Thyroid gland (tissue), 4 donors: ENCODE measurements around the gene GLRX5. TPM values are rescaled to one million over a fixed set of nuclear protein-coding genes. Genes with fewer than 3 reads are reported as not detected.
A peak's percentile ranks its signal among the peaks of the same experiment; 100 is the strongest.

Experiments
- DNase-seq, 2 donors: peaks; one replicate each; pipeline ENCODE4 v3.0.0-alpha.2; 2019
- H3K27ac ChIP-seq, 3 donors: fragments of 200-600 bp; sonication (generic); 1 replicate in 2 of 3; 2 replicates in 1 of 3; pipeline ENCODE4 v1.5.1; 2016 to 2019; ENCODE audit warnings: mild to moderate bottlenecking in 1 of 3, moderate library complexity in 1 of 3
- H3K27me3 ChIP-seq: fragments of 200-600 bp; sonication (generic); one replicate; pipeline ENCODE4 v1.5.1; 2019
- H3K36me3 ChIP-seq, 2 donors: fragments of 200-600 bp; sonication (generic); one replicate each; pipeline ENCODE4 v1.5.1; 2016 to 2019
- H3K4me1 ChIP-seq, 2 donors: fragments of 200-600 bp; sonication (generic); one replicate each; pipeline ENCODE4 v1.5.1; 2017 to 2019
- H3K4me3 ChIP-seq, 3 donors: fragments of 200-600 bp; sonication (generic); replicated peaks in 1 of 3; 1 replicate in 2 of 3; 2 replicates in 1 of 3; pipeline ENCODE4 v1.5.1; 2016; ENCODE audit warnings: mild to moderate bottlenecking in 1 of 3
- H3K9me3 ChIP-seq: fragments of 200-600 bp; sonication (generic); one replicate; pipeline ENCODE4 v1.5.1; 2017
- CTCF ChIP-seq, 6 experiments: fragments of 200-600 bp in 3 of 6; fragments of 450-650 bp in 3 of 6; sonication (generic) in 3 of 6; IDR thresholded peaks; one replicate each; pipeline ENCODE4 v1.5.1; 2016 to 2019; ENCODE audit warnings: antibody characterized with exemption in 6 of 6, mild to moderate bottlenecking in 2 of 6, inconsistent platforms in 1 of 6, moderate library complexity in 1 of 6
- POLR2A ChIP-seq, 2 donors: fragments of 450-650 bp; IDR thresholded peaks; one replicate each; pipeline ENCODE4 v1.6.1; 2017; ENCODE audit warnings: antibody characterized with exemption in 2 of 2, mild to moderate bottlenecking in 2 of 2, moderate library complexity in 1 of 2
- WGBS, 2 donors: methylation state at CpG; one replicate each; pipeline ENCODE4 v1.1.5; 2017; 5-methylcytosine and 5-hydroxymethylcytosine counted together
- intact Hi-C: fragments of 100-400 bp; cut with DNase I; formaldehyde crosslinking; loops from one replicate; pipeline ENCODE4 v1.15.1; 2023
- total RNA-seq, 4 donors: library from RNA; depleted of rRNA; stranded (reverse); fragments of >200 nt; gene quantifications; one replicate each; pipeline ENCODE4 v1.2.3, GENCODE V29; 2016

Gene GLRX5
- total RNA-seq: 10 to 100 TPM; 33.9 to 64.1 (median 41.3) TPM

DNA sequence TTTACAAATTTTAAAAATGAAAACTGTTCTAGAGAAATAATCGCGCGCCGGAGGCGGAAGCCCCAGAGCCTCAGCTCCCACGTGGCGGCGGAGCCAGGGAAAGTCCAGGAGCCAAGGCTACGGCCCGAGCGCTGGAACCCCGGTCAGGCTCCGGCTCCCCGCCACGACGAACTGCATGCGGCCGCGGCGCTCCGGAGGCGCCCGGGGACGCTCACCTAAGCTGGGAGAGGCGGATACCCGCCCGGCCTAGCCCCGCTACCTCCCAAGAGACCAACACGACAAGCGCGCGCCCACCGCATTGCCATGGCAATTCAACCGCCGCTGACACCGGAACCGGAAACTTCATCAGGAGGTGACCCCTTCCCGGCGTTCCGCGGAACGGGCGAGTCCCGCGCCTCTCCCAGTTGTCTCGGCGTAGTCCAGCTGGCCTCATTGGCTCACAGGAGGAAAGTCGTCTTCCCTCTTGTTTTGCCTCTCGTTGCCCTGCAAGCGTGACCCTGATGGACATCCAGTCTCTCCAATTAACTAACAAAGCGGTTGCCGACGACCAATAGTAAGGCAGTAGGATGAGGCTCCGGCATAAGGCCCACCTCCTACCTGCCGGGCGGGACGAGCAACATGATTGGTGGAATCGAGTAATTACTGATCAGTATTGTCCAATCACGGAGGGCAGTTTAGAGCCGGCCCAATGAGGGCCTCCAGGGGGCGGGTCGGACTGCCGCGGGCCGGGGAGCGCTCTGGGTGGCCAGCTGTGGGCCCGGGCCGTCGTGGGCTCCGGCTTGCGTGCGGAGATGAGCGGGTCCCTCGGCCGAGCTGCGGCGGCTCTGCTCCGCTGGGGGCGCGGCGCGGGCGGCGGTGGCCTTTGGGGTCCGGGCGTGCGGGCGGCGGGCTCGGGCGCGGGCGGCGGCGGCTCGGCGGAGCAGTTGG, at the start of gene GLRX5:
Gene GLRX5 (plus strand): TSS at position 752 of the 927 bp plus-strand sequence. CDS start 40 bp downstream, at position 792.
- Histone ChIP-seq H3K9me3 (no peaks in the 10 kb centered on the region), H3K4me3 (peak within 1 kb of the TSS; percentile 69 to 86 (median 83)), H3K36me3 (no peaks in the 10 kb centered on the region), H3K27me3 (no peaks in the 10 kb centered on the region), H3K4me1 (peaks cover 26 to 44% of the 10 kb centered on the region in 2 donors), H3K27ac (peak within 1 kb of the TSS; percentile 20 to 74 (median 49))
- TF ChIP-seq POLR2A (IDR thresholded peaks at IDR 0.05) (peak; percentile 37 to 75), CTCF (IDR thresholded peaks at IDR 0.05) (no peak)
- intact Hi-C loops: loop anchor here (5.0 kb wide), 2 partner anchors 92 to 377 kb away; partner anchors contain the start of gene DICER1
- DNase-seq: peak; percentile 99
- WGBS, 2 donors: 0 to 1% methylated on average over 20 to 33 of the region's 97 CpGs

DNA sequence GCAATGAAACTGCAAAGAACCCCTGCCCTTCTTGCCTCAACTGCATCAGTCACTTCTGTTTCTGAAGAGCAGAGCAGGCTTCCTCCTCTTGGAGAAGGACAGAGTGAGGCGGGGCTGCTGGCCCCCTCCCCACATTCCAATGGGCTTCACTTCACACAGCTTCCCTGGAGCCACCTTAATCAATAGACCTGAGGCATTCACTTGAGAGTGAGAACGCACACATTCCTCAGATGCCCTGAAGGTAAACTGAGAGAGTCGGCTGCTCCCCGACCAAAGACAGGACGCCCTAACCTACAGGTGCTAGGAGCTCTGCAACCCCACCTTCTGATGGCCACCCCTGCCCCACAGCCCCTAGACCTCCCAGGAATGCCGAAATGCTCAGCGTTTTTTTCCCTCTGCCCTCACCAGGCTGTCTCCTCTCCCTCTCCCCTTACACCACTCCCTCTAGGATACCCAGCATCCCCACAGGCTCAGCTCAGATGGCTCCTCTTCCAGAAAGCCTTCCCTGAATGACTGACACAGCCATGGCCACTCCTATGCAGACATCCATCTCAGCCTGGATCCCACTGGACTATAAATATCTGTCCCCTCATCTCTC, 49.5 kb upstream of the GLRX5 start:
- Histone ChIP-seq H3K27ac (no peak overlapping the region), H3K4me3 (no peak overlapping the region), H3K9me3 (no peaks in the 10 kb centered on the region), H3K27me3 (no peaks in the 10 kb centered on the region), H3K4me1 (peaks cover 12 to 55% of the 10 kb centered on the region in 2 donors), H3K36me3 (no peaks in the 10 kb centered on the region)
- intact Hi-C loops: no loop called here
- no peak for DNase-seq
- no peak for TF ChIP-seq CTCF (IDR thresholded peaks at IDR 0.05)
- no peak for TF ChIP-seq POLR2A (IDR thresholded peaks at IDR 0.05)
- 76 to 80% methylated on average over 5 to 7 of the region's 7 CpGs for WGBS, 2 donors

DNA sequence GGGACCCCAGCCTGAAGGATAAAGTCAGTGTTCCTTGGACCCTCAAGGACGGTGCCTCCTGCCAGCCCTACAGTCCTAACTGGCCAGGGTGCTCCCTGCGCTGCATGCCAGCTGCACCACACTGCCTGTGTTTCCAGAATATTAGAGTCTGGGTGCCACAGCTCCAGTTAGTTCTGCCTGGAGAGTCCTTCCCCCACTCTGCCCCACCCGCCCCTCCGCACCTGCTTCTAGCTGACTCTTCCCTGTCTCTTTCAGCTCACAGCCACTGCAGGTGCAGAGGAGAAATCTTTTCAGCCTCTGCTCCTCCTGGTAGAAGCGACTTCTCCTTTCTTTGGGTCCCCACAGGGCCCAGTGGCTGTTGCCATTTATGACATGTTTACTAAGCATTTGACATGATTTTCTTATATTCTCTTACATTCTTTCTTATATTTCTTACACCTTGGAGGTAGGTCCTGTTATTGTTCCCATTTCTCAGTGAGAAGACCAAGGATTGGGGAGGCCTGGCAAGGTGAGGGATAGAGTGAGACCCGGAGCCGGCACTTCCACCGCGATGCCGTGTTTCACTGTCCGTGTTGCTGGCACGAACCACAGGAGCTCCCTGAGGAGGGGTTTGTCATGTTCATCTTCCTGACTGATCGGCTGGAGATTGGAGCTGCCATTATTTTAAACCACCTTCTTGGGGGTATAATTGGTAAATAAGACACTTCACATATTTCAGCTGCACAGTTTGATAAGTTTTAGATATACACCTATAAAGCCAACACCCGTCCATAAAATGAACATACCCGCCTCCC, 47.8 kb upstream of the GLRX5 start:
- Histone ChIP-seq H3K27ac (no peak overlapping the region), H3K4me1 (peaks cover 12 to 46% of the 10 kb centered on the region in 2 donors), H3K4me3 (no peak overlapping the region), H3K36me3 (no peaks in the 10 kb centered on the region), H3K9me3 (no peaks in the 10 kb centered on the region), H3K27me3 (no peaks in the 10 kb centered on the region)
- intact Hi-C loops: no loop called here
- 91 to 94% methylated on average over 15 of the region's 15 CpGs for WGBS, 2 donors
- no peak for DNase-seq
- TF ChIP-seq CTCF (IDR thresholded peaks at IDR 0.05) (no peak), POLR2A (IDR thresholded peaks at IDR 0.05) (no peak)

DNA sequence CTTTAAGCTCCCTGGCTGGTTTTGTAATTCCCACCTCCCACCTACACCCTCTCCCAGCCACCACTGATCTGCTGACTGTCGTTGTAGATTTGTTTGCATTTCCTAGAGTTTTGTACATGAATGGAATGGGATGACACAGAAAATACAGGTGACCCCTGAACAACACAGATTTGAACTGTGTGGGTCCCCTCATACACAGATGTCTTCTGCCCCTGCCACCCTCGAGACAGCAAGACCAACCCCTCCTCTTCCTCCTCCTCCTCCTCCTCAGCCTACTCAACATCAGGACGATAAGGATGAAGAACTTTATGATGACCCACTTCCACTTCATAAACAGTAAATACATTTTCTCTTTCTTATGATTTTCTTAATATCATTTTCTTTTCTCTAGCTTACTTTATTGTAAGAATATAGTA, 47.2 kb upstream of the GLRX5 start:
- TF ChIP-seq POLR2A (IDR thresholded peaks at IDR 0.05): no peak
- no peak for DNase-seq
- no peak overlapping the region for H3K4me3 ChIP-seq
- H3K27me3 ChIP-seq: no peaks in the 10 kb centered on the region
- no peaks in the 10 kb centered on the region for H3K36me3 ChIP-seq
- no peaks in the 10 kb centered on the region for H3K9me3 ChIP-seq
- peaks cover 12 to 42% of the 10 kb centered on the region in 2 donors for H3K4me1 ChIP-seq
- intact Hi-C loops: no loop called here
- 68% methylated on average over 3 of the region's 3 CpGs for WGBS, 2 donors
- H3K27ac ChIP-seq: no peak overlapping the region
